Measurements from ENCODE around the gene RAP1GAP2.

RAP1GAP2 gene

DNA sequence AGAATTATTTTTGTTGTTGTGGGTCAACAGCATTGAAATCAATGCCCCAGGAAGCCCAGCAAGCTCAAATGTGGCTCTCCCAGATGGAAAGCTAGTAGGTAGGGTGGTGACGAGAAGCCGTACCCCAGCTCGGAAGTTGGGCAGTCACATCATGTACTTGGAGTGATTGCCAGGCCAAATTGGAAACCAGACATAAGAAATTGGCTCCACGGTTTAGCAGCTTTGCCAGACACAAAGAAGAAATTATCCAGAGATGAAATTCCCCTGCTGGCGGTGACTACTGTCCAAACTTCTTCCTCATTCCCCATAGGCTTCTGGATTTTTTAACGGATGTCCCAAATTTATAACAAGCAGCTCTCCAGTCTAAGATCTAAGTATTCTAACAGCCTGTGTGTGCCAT lies 171.3 kb downstream of the RAP1GAP2 start:
- Histone ChIP-seq H3K27me3 (ENCODE audit: control insufficient read depth, low read length) (no peaks in the 10 kb centered on the region), H3K4me1 (ENCODE audit: control insufficient read depth, low read length) (no peaks in the 10 kb centered on the region), H3K9me3 (ENCODE audit: control insufficient read depth, insufficient read depth, low read length) (no peaks in the 10 kb centered on the region), H3K27ac (ENCODE audit: low read depth, low read length) (no peak overlapping the region), H3F3A (ENCODE audit: control insufficient read depth, insufficient read depth) (no peaks in the 10 kb centered on the region), H3K4me3 (ENCODE audit: low read length) (no peak overlapping the region), H3K79me2 (ENCODE audit: control insufficient read depth, low read length) (no peaks in the 10 kb centered on the region), H3K4me2 (ENCODE audit: low read length) (no peak overlapping the region), H3K9me2 (replicated peaks; ENCODE audit: control insufficient read depth, low read length) (no peaks in the 10 kb centered on the region), H4K20me1 (ENCODE audit: control insufficient read depth, insufficient read depth, low read depth, low read length) (no peaks in the 10 kb centered on the region), H3K36me3 (ENCODE audit: control insufficient read depth, low read length) (peaks cover 19% of the 10 kb centered on the region)
- TF ChIP-seq, protein P1, sequence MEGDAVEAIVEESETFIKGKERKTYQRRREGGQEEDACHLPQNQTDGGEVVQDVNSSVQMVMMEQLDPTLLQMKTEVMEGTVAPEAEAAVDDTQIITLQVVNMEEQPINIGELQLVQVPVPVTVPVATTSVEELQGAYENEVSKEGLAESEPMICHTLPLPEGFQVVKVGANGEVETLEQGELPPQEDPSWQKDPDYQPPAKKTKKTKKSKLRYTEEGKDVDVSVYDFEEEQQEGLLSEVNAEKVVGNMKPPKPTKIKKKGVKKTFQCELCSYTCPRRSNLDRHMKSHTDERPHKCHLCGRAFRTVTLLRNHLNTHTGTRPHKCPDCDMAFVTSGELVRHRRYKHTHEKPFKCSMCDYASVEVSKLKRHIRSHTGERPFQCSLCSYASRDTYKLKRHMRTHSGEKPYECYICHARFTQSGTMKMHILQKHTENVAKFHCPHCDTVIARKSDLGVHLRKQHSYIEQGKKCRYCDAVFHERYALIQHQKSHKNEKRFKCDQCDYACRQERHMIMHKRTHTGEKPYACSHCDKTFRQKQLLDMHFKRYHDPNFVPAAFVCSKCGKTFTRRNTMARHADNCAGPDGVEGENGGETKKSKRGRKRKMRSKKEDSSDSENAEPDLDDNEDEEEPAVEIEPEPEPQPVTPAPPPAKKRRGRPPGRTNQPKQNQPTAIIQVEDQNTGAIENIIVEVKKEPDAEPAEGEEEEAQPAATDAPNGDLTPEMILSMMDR (IDR thresholded peaks at IDR 0.05; ENCODE audit: low read depth, low read length, poor library complexity, severe bottlenecking), result no peak
- no peak for TF ChIP-seq EZH2phosphoT487 (IDR thresholded peaks at IDR 0.05; ENCODE audit: borderline replicate concordance, low read length)

- H3K36me3 ChIP-seq (ENCODE audit: control insufficient read depth, low read length), result peaks cover 3% of the 10 kb centered on the region
- no peak overlapping the region for H3K27ac ChIP-seq (ENCODE audit: low read depth, low read length)
Measured at GRCh38 chr17:2971851-2972250, 175.6 kb downstream of the RAP1GAP2 start.

GRCh38 chr17:2972749-2973148 lies 176.5 kb downstream of the RAP1GAP2 start:
- Histone ChIP-seq H3K79me2 (ENCODE audit: control insufficient read depth, low read length) (no peaks in the 10 kb centered on the region), H3K9me3 (ENCODE audit: control insufficient read depth, insufficient read depth, low read length) (no peaks in the 10 kb centered on the region), H3K9me2 (replicated peaks; ENCODE audit: control insufficient read depth, low read length) (no peaks in the 10 kb centered on the region), H3F3A (ENCODE audit: control insufficient read depth, insufficient read depth) (no peaks in the 10 kb centered on the region), H3K4me2 (ENCODE audit: low read length) (no peak overlapping the region), H3K27me3 (ENCODE audit: control insufficient read depth, low read length) (no peaks in the 10 kb centered on the region), H4K20me1 (ENCODE audit: control insufficient read depth, insufficient read depth, low read depth, low read length) (no peaks in the 10 kb centered on the region), H3K4me1 (ENCODE audit: control insufficient read depth, low read length) (no peaks in the 10 kb centered on the region), H3K36me3 (ENCODE audit: control insufficient read depth, low read length) (peaks cover 3% of the 10 kb centered on the region; the same call in 1 of the 2 replicates), H3K27ac (ENCODE audit: low read depth, low read length) (no peak overlapping the region), H3K4me3 (ENCODE audit: low read length) (no peak overlapping the region)
- TF ChIP-seq EZH2phosphoT487 (IDR thresholded peaks at IDR 0.05; ENCODE audit: borderline replicate concordance, low read length), result no peak
- TF ChIP-seq, protein P1 (IDR thresholded peaks at IDR 0.05; ENCODE audit: low read depth, low read length, poor library complexity, severe bottlenecking), result no peak

More at GRCh38 chr17:2971851-2972250, 175.6 kb downstream of the RAP1GAP2 start:
- Histone ChIP-seq H3K9me3 (ENCODE audit: control insufficient read depth, insufficient read depth, low read length) (no peaks in the 10 kb centered on the region), H3K4me2 (ENCODE audit: low read length) (no peak overlapping the region), H3K4me1 (ENCODE audit: control insufficient read depth, low read length) (no peaks in the 10 kb centered on the region), H3K79me2 (ENCODE audit: control insufficient read depth, low read length) (no peaks in the 10 kb centered on the region), H3F3A (ENCODE audit: control insufficient read depth, insufficient read depth) (no peaks in the 10 kb centered on the region), H3K9me2 (replicated peaks; ENCODE audit: control insufficient read depth, low read length) (no peaks in the 10 kb centered on the region), H3K27me3 (ENCODE audit: control insufficient read depth, low read length) (no peaks in the 10 kb centered on the region), H4K20me1 (ENCODE audit: control insufficient read depth, insufficient read depth, low read depth, low read length) (no peaks in the 10 kb centered on the region), H3K4me3 (ENCODE audit: low read length) (no peak overlapping the region)
- no peak for TF ChIP-seq EZH2phosphoT487 (IDR thresholded peaks at IDR 0.05; ENCODE audit: borderline replicate concordance, low read length)

GRCh38 chr17:2974347-2974746 lies 178.1 kb downstream of the RAP1GAP2 start:
- no peaks in the 10 kb centered on the region for H3K4me1 ChIP-seq (ENCODE audit: control insufficient read depth, low read length)
- H3K4me2 ChIP-seq (ENCODE audit: low read length), result no peak overlapping the region
- no peaks in the 10 kb centered on the region for H3F3A ChIP-seq (ENCODE audit: control insufficient read depth, insufficient read depth)
- TF ChIP-seq, protein P1 (IDR thresholded peaks at IDR 0.05; ENCODE audit: low read depth, low read length, poor library complexity, severe bottlenecking), result no peak
- TF ChIP-seq EZH2phosphoT487 (IDR thresholded peaks at IDR 0.05; ENCODE audit: borderline replicate concordance, low read length), result no peak
- no peaks in the 10 kb centered on the region for H3K36me3 ChIP-seq (ENCODE audit: control insufficient read depth, low read length)
- no peak overlapping the region for H3K27ac ChIP-seq (ENCODE audit: low read depth, low read length)
- no peaks in the 10 kb centered on the region for H3K9me3 ChIP-seq (ENCODE audit: control insufficient read depth, insufficient read depth, low read length)
- H3K79me2 ChIP-seq (ENCODE audit: control insufficient read depth, low read length), result no peaks in the 10 kb centered on the region
- H4K20me1 ChIP-seq (ENCODE audit: control insufficient read depth, insufficient read depth, low read depth, low read length), result no peaks in the 10 kb centered on the region
- H3K9me2 ChIP-seq (replicated peaks; ENCODE audit: control insufficient read depth, low read length), result no peaks in the 10 kb centered on the region
- H3K27me3 ChIP-seq (ENCODE audit: control insufficient read depth, low read length), result no peaks in the 10 kb centered on the region
- H3K4me3 ChIP-seq (ENCODE audit: low read length), result no peak overlapping the region

All from DOHH2 (cell line).